ENCODE measurements around the gene TENT5C.

Gene TENT5C

GRCh38 chr1:117563492-117563875 is 42.4 kb upstream of the TENT5C start:
- no peaks in the 10 kb centered on the region for H3K9me3 ChIP-seq (ENCODE audit: control insufficient read depth, insufficient read depth, low read depth, low read length)
- POLR2A ChIA-PET, result no interaction called here
- no peaks in the 10 kb centered on the region for H3K36me3 ChIP-seq (ENCODE audit: control insufficient read depth in 2 of 2, insufficient read depth in 1 of 2, low read length in 2 of 2)
- H3K27ac ChIP-seq (ENCODE audit: extremely low read depth, low read depth, low read length), result no peak overlapping the region
- H3K4me3 ChIP-seq (ENCODE audit: low read depth, low read length), result no peak overlapping the region
- CTCF ChIA-PET, result interaction anchor here (0.5 to 1.6 kb wide), 2 partner anchors 19 to 195 kb away, joined by 3 to 5 read pairs; no protein-coding TSS in a partner anchor
- TF ChIP-seq MYNN (tag by site-specific recombination; IDR thresholded peaks at IDR 0.05; ENCODE audit: borderline replicate concordance), result no peak
- no peak for TF ChIP-seq REST (tag by site-specific recombination; IDR thresholded peaks at IDR 0.05)
- TF ChIP-seq ZNF19 (tag by site-specific recombination; IDR thresholded peaks at IDR 0.05; ENCODE audit: low read depth), result no peak
- H3K4me1 ChIP-seq (ENCODE audit: control insufficient read depth, insufficient read depth, low read length), result no peaks in the 10 kb centered on the region

- CTCF ChIA-PET, result interaction anchor here (0.6 to 1.6 kb wide), 3 partner anchors 30 to 840 kb away, joined by 4 to 5 read pairs (median 4); no protein-coding TSS in a partner anchor
- H3K9me3 ChIP-seq (ENCODE audit: control insufficient read depth, insufficient read depth, low read depth, low read length), result no peaks in the 10 kb centered on the region
- POLR2A ChIA-PET, result no interaction called here
- H3K27ac ChIP-seq (ENCODE audit: extremely low read depth, low read depth, low read length), result no peak overlapping the region
- no peaks in the 10 kb centered on the region for H3K4me1 ChIP-seq (ENCODE audit: control insufficient read depth, insufficient read depth, low read length)
- TF ChIP-seq INSM2 (tag by site-specific recombination; IDR thresholded peaks at IDR 0.05) (no peak), ZNF792 (tag by site-specific recombination; IDR thresholded peaks at IDR 0.05) (no peak), PRDM6 (tag by site-specific recombination; IDR thresholded peaks at IDR 0.05) (no peak), REST (tag by site-specific recombination; IDR thresholded peaks at IDR 0.05) (no peak), ZNF26 (tag by site-specific recombination; IDR thresholded peaks at IDR 0.05) (no peak), GLI4 (tag by site-specific recombination; IDR thresholded peaks at IDR 0.05) (no peak), ZNF248 (tag by site-specific recombination; IDR thresholded peaks at IDR 0.05) (no peak), ZNF24 (tag by site-specific recombination; IDR thresholded peaks at IDR 0.05) (no peak), SCRT1 (tag by site-specific recombination; IDR thresholded peaks at IDR 0.05; ENCODE audit: borderline replicate concordance) (no peak), ATF2 (tag by site-specific recombination; IDR thresholded peaks at IDR 0.05; ENCODE audit: low read depth) (no peak), ZNF654 (tag by site-specific recombination; IDR thresholded peaks at IDR 0.05; ENCODE audit: low read depth) (no peak), KLF7 (tag by site-specific recombination; IDR thresholded peaks at IDR 0.05; ENCODE audit: borderline replicate concordance) (no peak), ZNF174 (tag by site-specific recombination; IDR thresholded peaks at IDR 0.05) (no peak)
- no peak overlapping the region for H3K4me3 ChIP-seq (ENCODE audit: low read depth, low read length)
- no peaks in the 10 kb centered on the region for H3K36me3 ChIP-seq (ENCODE audit: control insufficient read depth in 2 of 2, insufficient read depth in 1 of 2, low read length in 2 of 2)
Measured at GRCh38 chr1:117564227-117565075, 41.4 kb upstream of the TENT5C start.

All from HEK293 (cell line).